HG03039 (cell line): ENCODE results near the gene PSMD5.

Experiments
- ATAC-seq: cut with Tn5 transposase; IDR thresholded peaks from one replicate; pipeline ENCODE4 v1.9.1; 2021; ENCODE audit warnings: mild to moderate bottlenecking, moderate library complexity; ENCODE audit not compliant: unreplicated experiment

PSMD5 gene

DNA sequence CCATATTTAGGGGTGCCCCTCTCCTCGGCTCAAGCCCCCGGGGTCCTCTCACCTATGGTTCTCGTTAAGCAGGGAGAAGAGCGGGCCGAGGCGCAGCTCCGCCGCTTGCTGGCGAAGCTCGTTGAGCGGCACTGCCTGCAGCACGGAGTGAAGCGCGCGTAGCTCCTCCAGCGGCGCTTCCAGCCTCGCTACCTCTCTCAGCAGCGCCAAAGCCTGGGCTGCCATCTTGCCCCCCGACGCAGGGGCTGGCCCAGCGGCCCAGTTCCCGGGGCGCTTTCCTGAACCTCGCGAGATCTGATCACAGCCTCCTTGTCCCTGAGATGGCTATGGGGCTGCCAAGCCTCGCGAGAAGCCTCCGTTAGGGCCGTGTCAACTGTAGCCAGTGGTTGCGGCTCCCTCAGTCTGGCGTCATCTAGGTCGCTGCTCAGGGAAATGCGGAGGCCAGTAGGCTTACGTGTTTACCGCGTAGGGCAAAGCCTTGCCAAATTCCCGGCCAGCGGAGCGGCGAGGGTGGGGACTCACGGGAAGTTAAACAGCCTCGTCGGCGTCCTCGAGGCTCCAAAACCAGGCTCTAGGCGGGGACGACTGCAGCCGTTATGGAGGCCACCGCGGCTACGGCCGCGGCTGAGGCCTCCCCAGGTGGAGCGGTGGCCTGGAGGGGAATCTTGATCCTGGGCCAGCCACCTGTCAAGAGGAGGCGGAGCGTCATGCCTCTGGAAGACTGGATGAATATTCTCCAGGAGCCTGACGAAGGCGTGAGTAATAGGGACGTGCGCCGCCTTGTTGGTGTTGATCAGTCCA, at the start of gene PSMD5:
Gene PSMD5, minus strand, starts transcription at position 238 of the 801 bp plus-strand sequence. Its CDS starts 13 bp downstream, at position 225.
- ATAC-seq: peak; percentile 99

DNA sequence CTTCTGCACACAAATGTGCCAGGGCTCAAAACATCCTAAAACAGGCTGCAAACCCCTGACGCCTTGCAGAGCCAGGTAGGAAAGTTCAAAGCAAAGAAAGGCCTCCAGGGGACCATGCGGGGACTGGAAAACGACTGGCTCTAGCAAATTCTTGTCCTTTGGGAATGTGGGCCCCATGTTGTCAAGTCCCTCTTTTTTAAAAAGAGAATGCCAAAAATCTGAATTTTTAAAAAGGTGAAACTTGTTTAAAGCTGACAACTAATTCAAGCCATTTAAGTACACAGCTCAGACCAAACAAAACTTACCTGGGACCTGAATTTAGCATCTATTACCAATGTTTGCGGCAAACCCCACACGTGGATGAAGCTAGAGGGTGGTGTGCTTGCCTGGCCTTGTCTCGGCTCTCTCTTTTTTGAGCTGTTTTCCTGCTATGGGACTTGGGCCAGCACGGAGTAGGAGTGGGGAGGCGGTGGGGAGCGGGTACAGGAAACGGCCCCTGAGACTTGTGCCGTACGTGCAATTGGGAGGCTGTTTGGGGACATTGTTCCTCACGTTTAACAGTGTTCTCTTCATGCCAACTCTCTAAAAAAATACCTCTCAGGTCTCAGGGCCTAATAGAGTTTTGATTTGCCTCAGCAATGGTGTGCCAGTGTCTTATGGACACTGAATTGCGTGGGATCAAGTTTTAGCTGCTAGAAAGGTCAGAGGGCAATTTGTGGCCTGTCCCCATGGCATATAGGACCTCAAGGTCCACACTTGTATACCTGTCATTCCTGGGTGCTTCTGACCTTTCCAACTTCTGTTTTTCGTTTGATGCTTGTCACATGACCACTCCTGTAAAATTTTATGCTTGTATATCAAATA, 49.4 kb upstream of the PSMD5 start:
- ATAC-seq: peak; percentile 22

DNA sequence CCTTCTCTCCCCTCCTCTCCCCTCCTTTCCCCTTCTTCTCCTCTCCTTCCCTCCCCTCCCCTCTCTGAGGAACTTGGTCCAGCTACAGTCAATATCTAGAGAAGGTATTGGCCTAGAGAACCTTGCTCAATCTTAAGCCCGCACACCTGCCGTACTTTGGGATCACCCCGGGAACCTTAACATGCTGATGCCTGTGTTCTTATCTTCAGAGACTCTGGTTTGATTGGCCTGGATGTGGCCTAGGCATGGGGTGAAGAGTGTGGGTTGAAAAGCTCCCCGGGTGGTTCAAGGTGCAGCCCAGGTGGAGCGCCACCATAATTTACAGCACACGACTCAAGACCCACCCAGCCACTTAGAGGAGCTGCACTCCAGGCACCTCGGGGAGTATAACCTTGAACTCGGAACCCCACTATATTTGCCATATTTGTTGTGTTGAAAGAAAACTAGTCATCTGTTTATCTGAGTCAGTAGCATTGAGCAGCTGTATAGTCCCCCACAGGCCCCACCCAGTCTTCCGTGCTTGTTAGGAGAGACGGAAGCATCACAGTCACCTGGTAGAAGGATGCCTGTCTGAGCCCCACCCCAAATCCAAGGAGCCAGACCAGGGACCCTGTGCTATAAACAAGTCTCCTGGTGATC, 48.6 kb upstream of the PSMD5 start:
- ATAC-seq: no peak

DNA sequence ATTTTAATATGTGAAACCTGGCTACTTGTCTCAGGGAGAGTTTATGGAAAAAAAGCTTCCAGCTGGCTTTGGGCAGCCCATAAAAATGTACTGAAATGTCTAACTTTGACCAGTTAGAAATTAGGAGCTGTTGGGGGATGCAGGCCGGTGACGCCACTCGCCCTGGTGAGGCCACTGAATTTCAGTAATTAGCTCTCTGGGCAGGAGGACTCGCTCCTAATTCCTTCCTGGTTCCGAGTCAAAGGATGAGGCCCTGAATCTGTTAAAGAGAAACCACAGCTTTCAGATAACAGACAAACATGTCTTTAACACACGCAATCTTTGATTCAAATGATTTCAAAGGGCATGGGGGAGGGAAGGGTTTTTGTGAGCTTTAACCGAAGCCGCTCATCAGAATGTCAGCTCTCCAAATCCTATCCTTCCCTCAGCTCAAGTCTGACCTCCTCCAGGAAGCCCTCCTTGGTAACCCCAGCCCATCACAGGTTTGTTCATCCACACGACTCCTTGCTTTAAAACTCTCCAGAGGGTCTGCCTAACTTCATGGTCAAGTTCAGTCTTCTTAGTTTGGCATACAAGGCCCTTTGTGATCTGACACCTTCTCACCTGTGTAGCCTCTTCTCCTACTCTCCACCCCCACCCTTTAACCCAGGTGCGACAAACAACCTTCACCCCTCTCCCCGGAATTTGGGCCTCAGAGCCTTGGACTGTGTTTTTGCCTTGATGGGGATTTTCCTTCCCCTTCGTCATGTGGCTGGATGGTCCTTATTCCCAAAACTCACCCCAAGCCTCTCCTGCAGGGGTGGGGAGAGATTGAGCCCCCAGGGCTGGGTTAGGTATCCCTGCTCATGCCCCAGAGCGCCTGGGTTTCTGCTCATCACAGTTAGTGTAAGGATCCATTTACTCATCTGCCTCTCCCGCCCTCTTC, 47.9 kb upstream of the PSMD5 start:
- no peak for ATAC-seq

DNA sequence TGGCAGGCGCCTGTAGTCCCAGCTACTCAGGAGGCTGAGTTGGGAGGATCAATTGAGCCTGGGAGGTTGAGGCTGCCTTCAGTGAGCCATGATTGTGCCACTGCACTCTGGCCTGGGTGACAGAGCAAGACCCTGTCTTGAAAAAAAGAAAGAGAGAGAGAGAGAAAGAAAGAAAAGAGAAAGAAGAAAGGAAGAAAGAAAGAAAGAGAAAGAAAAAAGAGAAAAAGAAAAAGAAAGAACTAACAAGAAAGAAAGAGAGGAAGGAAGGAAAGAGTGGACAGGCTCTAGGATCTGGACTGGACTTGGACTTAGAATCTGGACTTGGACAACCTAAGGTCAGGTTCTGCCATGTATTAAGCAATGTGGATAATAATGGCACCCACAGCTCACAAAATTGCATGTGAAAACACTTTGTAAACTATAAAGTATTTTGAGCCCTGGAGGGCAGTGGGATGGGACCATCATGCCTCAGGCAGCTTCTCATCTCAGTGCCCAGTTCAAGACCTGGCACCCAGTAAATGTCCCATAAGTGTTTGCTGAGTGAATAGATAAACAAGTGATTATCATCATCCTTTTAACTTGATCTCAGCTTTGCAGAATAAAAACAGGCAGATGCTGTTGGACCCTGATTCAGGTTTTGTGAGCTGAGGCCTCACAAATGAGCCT, 47.0 kb upstream of the PSMD5 start:
- ATAC-seq: no peak

DNA sequence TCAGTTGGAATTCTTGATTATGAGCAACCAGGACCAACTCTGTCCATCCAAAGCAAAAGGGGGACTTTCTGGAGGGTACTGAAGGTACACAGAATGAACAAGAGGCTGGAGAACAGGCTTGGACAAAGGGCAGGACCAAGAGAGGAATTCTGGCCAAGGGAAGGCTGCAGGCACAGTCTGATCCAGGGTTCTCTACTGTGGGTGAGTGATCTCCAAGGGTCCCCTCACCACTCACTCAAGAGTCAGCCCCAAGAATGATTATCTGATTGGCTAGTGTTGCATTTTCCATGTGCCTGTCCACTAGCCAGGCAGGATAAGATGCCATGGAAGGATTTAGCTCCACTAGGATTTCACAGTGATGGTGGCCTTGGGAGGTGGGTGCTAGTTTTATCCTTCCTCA, 45.9 kb upstream of the PSMD5 start:
- ATAC-seq: no peak

DNA sequence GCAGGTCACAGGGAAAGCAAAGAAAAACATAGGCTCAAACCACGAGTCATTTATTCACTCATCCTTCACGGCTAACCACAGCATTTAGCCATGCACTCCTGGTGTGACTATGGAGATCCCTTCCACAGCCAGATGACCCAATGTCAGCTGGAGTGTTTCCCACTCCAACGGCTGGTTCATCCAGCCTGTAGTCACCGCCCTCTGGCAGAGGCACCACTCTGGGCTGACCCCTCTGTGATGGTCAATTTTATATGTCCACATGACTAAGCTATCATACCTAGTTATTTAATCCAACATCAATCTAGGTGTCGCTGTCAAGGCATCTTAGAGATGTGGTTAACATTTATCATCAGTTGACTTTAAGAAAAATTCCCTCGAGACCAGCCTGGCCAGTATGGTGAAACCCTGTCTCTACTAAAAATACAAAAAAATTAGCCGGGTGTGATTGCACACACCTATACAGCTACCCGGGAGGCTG, 43.8 kb upstream of the PSMD5 start:
- ATAC-seq: no peak

DNA sequence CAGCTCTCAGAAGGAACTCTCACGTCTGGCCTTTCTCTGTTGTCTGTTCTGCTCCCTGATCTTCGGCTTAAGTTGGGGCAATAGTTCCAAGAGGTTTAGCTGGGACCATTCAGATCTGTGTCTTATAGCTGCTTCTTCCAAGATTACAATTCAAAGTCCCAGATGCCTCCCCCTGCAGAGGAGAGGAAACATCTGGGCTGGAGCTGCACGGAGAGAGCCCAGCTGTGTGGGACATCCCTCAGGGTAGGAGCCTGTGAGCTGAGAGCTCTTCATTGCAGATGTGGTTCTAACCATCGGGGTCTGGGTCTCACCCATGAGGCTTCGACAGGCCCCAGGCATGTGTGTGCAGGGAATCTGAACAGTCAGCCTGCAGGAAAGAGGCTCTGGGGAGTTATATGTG, 43.2 kb upstream of the PSMD5 start:
- no peak for ATAC-seq

DNA sequence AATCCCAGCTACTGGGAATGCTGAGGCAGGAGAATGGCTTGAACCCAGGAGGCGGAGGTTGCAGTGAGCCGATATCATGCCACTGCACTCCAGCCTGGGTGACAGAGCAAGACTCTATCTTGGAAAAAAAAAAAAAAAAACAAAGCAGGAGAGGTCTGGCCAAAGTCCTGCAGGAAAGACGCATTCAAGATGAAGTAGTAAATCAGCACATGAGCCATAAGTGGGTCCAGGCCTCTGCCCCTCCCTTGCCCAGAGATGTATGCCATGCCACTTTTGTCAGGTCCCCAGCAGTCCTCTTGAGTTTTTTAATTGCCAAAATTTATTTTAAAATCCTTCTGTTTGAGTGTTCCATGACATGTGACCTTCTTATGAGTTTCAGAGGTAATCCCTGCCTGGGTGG, 42.7 kb upstream of the PSMD5 start:
- ATAC-seq: no peak

DNA sequence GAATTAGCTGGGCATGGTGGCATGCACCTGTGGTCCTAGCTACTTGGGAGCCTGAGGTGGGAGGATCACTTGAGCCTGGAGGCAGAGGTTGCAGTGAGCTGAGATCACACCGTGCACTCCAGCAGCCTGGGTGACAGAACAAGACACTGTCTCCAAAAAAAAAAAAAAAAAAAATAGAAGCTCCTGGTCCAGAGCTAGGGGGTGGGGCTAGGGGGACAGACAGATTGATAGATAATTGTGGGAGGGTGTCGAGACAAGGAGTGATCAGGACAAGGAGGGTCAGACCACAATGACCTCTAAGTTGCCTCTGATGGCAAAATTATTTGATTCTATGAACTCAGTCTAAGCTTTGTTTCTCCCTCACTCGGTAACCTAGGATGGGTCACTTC, 40.9 kb upstream of the PSMD5 start:
- no peak for ATAC-seq

DNA sequence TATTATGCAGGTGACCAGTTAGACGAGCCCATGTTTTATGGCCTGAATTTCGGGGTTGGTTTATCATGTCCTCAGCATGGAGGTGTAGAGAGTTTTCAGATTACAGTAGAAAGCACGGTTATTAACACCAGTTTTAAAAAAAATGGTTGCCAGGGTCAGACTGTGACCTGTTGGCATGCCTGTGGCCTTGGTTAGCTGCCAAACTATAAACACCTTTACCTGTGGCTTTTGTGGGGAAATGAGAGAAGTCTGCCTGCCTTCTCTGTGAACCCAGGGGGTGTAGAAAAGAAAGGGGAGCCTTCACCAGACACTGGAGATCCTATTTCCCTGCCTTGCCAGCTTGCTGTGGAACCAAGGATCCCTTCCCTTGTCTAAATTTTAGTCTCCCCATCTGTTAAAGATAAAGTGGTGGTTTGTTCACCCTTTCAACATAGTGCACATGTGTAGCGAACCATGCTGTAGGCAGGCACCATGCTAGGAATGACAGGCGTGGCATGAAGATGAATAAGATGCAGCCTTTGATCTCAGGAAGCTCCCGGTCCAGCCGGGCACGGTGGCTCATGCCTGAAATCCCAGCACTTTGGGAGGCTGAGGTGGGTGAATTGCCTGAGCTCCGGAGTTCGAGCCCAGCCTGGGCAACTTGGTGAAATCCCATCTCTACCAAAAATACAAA, 40.3 kb upstream of the PSMD5 start:
- ATAC-seq: no peak

DNA sequence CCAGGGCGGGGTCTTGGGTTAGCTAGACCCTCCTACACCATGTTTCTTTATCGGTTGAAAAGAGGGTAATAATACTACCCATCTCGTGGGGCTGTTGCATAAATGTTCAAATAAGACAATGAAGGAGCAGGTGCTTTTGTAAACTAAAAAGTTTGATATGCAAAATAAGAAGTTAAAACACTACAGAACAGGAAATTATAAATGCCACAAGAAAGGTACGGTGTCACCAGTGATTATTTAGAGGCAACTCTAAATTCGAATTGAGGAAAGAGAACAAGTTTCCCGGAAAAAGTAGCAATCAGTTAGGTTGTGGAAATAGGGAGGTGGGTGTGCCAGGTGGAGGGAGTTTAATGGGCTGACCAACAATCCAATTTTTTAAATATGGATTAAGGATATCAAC, 36.7 kb upstream of the PSMD5 start:
- ATAC-seq: no peak

DNA sequence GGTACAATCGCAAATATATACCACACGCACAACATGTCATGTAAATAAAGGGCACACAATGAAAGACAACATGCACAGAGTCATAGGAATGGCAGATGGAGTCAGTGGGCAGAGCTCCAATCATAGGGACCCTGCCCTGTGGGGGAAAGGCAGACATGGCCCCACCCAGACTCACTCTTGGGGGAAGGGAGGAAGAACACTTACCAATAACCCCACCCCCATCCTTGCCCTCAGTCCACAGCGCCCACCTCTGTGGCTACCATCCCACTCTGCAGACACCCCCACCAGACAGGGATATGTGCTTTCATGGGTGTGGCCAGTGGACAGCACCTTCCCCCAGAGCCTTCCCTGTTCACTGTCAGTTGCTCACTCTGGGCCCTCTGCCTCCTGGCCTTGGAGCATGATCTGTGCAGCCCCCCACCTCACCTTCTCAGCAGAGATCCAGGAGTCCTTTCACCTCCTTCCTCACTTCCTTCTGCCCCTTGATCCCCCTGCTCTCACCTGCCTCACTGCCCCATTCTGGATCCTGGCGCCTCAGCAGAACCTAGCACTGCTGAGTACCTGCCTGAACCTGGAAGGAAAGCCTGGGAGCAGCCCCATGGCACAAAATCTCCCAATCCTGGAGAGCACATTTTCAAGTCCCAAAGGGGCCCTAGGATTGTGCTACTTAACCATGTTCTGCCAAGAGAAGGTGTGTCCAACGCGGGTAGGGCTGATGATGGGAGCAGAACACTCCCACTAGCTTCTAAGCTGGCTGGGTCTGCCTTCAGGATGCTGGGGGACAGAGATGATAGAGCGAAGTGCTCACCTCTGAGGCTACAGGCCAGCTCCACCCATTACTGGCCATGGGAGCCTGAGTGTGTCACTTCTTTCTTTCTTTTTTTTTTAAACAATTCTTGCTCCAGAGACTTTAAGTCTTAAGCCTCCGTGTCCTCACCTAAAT, 35.7 kb upstream of the PSMD5 start:
- ATAC-seq: no peak

DNA sequence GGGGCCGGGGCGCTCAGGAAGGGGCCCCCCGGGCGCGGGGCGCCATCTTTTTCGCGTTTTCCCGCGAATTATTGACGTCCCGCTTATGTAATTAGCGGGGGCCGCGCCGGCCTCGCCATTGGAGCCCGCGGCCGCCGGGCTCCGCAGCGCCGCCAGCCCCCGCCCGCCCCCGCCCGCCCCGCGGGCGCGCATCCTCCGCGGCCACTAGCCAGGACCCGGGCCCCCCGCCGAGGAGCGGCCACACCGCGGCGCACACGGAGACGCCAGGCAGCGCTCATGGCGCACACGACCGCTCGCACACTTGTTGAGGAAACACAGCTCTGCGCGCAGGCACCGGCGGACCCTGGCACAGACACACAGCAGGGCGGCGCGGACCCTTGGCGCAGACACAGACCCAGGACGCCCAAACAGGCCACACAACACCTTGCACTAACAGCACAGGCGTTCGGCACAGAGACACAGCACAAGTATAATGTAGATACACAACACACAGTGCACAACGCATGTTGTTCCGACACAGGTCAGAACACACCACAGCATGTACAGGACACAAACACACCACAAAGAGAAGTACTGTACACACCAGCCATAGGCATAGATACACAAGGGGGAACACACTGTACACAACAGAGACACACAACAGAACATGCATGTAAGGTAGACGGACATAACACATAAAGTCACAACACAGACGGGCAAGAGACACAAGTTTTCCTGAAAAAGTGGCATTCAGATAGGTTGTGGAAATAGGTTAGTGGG, 34.7 kb upstream of the PSMD5 start:
- peak; percentile 30 for ATAC-seq

DNA sequence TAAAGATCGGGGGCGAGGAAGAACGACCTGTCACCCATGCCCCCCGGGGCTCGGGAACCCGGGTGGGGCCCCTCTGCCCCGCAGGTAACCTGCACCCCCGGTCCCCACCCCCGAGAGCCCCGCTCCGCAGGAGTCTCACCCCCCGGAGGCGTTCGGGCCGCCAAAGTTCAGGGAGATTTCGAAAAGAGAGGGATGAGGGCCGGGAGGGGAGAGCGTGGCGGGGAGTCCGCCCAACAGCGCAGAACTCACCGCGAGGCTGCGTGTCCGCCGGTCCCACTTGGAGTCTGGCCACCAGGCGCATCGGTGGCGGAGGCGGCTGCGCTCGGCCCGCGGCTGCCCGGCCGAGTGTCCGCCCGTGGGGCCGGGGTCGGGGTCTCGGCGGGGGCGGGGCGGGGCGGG, 34.1 kb upstream of the PSMD5 start, which contains the start of gene PHF19:
Gene PHF19, minus strand, starts transcription at position 347 of the 399 bp plus-strand sequence. CDS start 2,447 bp downstream, outside the sequence.
- peak; percentile 14 for ATAC-seq

DNA sequence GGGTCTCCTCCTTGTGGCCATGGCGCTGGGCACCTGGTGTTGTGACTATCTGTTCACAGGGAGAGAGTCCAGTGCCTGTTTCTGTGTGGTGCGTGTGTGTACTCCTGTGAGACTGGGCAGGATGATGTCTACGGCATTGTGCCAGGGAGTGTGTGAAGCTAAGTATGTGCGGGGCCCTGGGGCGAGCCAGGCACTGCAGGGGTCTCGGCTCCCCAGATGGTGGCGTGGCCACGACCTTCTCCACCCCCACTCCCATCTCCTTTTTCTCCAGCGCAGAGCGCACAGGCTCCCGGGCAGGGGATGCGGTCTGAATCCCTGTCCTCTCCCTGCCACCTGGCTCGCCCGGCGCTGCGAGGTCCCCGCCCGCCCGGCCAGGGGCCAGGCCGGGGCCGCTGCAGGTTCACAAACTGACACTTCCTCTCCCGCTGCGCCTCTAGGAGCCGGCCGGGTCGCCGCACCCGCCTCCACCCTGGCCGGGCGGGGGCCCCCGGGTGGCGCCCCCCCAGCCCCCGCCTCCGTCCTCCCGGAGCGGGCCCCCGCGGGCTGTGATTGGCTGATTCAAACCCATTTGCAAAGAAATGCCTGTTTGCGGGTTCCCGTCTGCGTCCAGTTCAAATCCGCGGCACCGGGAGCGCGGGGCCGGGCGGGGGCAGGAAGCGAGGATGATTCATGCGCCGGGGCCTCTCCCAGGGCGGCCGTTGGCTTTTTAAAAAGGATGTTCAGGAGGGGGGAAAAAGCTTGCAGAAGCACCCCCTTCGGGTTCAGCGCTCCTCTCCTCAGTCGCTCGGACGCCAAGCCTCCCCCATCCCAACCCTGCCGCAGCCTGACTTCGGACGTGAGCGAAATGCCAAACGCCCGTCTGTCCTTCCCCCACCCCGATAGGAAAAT, 33.5 kb upstream of the PSMD5 start:
- ATAC-seq: peak; percentile 52

DNA sequence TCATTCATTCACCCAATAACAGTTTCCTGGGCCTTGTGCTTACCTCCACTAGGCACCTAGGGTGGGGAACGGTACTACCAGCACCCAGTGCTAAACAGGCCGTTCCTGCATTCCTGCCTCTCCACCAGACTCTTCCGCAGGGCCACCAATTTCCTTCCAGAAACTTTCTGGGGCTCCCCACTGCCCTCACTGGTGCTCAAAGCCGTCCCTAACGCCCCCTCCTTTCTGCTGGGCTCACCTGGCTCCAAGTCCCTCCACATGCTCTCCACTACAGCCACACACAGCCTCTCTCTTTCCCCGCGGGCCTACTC, 32.9 kb upstream of the PSMD5 start:
- ATAC-seq: no peak
